Bronchial epithelial cell (primary cell): Measurements from ENCODE around the gene STRA8. TPM values are rescaled to one million over a fixed set of nuclear protein-coding genes. Genes with fewer than 3 reads are reported as not detected.
A peak's percentile ranks its signal among the peaks of the same experiment; 100 is the strongest.
"Not testable (repeated sequence)": the region's sequence is repeated elsewhere in the genome, so short reads cannot be mapped to it uniquely, and the experiment has no call there.

Experiments used
- DNase-seq: peaks from one replicate; pipeline ENCODE4 v3.0.0-alpha.2; 2010; ENCODE audit warnings: low read depth
- FAIRE-seq: peaks from 2 replicates; lab custom pipeline; 2011; peaks lifted over from hg19 to GRCh38; lab: Jason Lieb, UNC
- H3K27me3 ChIP-seq: 2 replicates; pipeline ENCODE4 v1.5.1; 2011; ENCODE audit warnings: low read length; ENCODE audit not compliant: control insufficient read depth, insufficient read depth
- H3K36me3 ChIP-seq: 2 replicates; pipeline ENCODE4 v1.5.1; 2011; ENCODE audit warnings: low read length; ENCODE audit not compliant: control insufficient read depth, insufficient read depth
- H3K4me3 ChIP-seq: 2 replicates; pipeline ENCODE4 v1.5.1; 2011; ENCODE audit warnings: mild to moderate bottlenecking, low read depth, low read length, control low read depth
- total RNA-seq: library from RNA; depleted of rRNA; stranded (reverse); fragments of >200 nt; gene quantifications from 2 replicates; pipeline ENCODE4 v1.2.1, GENCODE V29; 2014
- TF ChIP-seq, protein P1 (sequence below): IDR thresholded peaks from 2 replicates; pipeline ENCODE4 v1.5.1; 2011; ENCODE audit warnings: mild to moderate bottlenecking, moderate library complexity, low read length, control low read depth, inconsistent platforms; ENCODE audit not compliant: insufficient read depth, severe bottlenecking

Gene STRA8
- total RNA-seq, 1 donor from 2014 or later, result not detected

DNA sequence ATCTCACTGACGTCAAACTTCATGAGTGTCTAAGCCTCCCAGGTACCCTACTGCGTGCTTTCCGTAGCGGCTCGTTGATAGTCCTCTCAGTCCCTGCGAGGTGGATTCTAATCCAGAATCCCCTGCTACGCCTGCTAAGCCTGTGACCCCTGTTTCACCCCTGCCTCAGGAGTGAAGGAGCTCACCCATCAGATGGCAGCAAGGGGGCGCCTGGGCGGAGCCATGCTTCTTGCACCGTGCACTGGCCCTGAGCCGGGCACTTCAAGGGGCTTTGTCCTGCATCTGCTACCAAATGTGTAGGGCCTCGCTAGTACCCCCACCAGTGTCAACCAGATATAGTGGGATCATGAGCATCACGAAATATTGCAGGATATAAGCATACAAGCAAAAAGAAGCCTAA lies 918 bp upstream of the STRA8 start:
- FAIRE-seq, result no peak
- Histone ChIP-seq H3K27me3 (no peaks in the 10 kb centered on the region), H3K36me3 (no peaks in the 10 kb centered on the region), H3K4me3 (no peak overlapping the region)
- TF ChIP-seq, protein P1, sequence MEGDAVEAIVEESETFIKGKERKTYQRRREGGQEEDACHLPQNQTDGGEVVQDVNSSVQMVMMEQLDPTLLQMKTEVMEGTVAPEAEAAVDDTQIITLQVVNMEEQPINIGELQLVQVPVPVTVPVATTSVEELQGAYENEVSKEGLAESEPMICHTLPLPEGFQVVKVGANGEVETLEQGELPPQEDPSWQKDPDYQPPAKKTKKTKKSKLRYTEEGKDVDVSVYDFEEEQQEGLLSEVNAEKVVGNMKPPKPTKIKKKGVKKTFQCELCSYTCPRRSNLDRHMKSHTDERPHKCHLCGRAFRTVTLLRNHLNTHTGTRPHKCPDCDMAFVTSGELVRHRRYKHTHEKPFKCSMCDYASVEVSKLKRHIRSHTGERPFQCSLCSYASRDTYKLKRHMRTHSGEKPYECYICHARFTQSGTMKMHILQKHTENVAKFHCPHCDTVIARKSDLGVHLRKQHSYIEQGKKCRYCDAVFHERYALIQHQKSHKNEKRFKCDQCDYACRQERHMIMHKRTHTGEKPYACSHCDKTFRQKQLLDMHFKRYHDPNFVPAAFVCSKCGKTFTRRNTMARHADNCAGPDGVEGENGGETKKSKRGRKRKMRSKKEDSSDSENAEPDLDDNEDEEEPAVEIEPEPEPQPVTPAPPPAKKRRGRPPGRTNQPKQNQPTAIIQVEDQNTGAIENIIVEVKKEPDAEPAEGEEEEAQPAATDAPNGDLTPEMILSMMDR, result no peak
- DNase-seq, result no peak

DNA sequence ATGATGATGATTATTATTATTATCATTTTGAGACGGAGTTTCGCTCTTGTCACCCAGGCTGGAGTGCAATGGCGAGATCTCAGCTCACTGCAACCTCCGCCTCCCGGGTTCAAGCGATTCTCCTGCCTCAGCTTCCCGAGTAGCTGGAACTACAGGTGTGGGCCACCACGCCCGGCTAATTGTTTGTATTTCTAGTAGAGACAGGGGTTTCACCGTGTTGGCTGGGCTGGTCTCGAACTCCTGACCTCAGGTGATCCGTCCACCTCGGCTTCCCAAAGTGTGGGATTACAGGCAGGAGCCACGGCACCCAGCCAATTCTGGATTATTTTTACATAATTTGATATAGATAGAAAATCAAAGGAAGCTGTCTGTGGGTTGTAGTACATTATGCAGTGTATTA lies 457 bp downstream of the STRA8 start:
- not testable (repeated sequence) for H3K4me3 ChIP-seq, H3K36me3 ChIP-seq, FAIRE-seq, H3K27me3 ChIP-seq, DNase-seq

DNA sequence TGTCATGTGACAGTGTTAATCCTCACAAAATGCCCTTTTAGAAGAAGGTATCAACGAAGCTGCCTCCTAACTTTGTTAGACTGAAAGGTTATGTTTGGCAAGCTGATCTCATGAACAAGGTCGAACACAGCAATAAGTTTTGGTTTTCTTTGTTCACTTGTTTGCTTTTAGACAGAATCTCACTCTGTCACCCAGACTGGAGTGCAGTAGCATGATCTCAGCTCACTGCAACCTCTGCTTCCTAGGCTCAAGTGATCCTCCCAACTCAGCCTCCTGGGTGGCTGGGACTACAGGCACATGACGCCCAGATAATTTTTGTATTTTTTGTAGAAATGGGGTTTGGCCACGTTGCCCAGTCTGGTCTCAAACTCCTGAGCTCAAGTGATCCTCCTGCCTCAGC lies 1.1 kb downstream of the STRA8 start:
- FAIRE-seq (no peak), DNase-seq (no peak)
- TF ChIP-seq, protein P1, result no peak
- Histone ChIP-seq H3K36me3 (no peaks in the 10 kb centered on the region), H3K27me3 (no peaks in the 10 kb centered on the region), H3K4me3 (no peak overlapping the region)

DNA sequence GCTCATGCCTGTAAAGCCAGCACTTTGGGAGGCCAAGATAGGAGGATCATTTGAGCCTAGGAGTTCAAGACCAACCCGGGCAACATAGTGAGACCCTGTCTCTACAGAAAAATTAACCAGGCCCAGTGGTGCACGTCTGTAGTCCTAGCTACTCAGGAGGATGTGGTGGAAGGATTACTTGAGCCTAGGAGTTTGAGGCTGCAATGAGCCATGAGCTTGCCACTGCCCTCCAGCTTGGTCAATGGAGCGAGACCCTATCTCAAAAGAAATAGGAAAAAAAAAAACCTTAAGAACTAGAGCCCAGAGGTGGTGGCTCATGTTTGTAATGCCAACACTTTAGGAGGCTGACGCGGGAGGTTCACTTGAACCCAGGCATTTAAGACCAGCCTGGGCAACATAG lies 2.2 kb downstream of the STRA8 start:
- DNase-seq (no peak), FAIRE-seq (no peak)
- H3K27me3 ChIP-seq, result no peaks in the 10 kb centered on the region
- TF ChIP-seq, protein P1, result no peak
- no peaks in the 10 kb centered on the region for H3K36me3 ChIP-seq
- no peak overlapping the region for H3K4me3 ChIP-seq

DNA sequence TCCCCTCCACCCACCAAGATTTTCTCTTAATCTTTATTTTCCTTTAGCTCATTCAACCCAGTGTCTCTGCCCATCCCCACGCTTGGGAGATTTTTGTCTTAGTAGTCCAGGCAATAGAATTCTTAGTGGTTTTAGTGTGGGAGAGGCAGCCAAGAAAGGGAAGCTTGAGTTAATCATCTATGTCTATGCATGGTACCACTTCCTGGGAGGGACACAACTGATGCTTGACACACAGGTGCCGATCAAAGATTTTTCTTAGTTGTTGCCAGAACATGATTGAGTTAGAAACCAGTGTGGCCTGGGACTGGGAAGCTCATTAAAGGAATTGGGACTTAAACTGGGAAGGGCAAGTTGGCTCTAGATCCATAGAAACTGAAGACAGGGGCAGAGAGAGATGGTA lies 3.1 kb downstream of the STRA8 start:
- H3K4me3 ChIP-seq, result no peak overlapping the region
- DNase-seq (no peak), FAIRE-seq (no peak)
- no peaks in the 10 kb centered on the region for H3K27me3 ChIP-seq
- H3K36me3 ChIP-seq, result no peaks in the 10 kb centered on the region
- TF ChIP-seq, protein P1, result no peak

DNA sequence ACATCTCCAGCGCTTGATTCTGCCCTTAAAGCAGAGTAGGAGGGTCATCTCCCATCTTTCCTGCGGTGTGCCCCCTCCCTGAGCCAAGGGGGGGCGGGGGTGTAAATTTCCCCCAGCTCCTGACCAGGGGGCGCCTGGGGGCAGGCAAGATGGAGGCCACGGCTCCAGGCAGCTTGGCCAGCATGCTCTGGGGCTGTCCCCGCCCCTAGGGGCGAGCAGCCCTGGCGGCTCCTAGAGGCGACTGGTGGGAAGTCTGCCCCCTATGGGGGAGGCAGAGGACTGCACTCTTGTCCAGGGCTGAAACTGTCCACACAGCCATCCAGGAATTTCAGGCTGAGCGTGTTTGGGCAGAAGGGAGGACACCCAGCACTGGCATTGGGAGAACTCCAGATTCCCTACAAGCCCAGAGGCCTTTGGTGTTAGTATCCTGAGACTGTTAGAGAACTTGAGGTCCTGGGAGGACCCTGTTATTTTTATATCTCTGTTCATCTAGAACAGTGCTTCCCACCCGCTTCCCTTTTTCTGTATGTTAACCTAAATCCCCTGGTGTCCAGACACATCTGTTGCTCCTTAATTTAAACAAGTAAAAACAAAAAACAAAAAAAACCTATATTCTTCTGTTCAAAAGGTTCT lies 4.6 kb downstream of the STRA8 start:
- FAIRE-seq, result no peak
- TF ChIP-seq, protein P1, result peak; percentile 49
- H3K27me3 ChIP-seq, result no peaks in the 10 kb centered on the region
- H3K4me3 ChIP-seq, result no peak overlapping the region
- no peaks in the 10 kb centered on the region for H3K36me3 ChIP-seq
- no peak for DNase-seq
